Measurements from ENCODE around the gene DSG3. TPM values are rescaled to one million over a fixed set of nuclear protein-coding genes. Genes with fewer than 3 reads are reported as not detected.
A peak's percentile ranks its signal among the peaks of the same experiment; 100 is the strongest.

The DSG3 gene
- total RNA-seq, 2 donors from 2014 or later, result 1.3 to 2.3 TPM

DNA sequence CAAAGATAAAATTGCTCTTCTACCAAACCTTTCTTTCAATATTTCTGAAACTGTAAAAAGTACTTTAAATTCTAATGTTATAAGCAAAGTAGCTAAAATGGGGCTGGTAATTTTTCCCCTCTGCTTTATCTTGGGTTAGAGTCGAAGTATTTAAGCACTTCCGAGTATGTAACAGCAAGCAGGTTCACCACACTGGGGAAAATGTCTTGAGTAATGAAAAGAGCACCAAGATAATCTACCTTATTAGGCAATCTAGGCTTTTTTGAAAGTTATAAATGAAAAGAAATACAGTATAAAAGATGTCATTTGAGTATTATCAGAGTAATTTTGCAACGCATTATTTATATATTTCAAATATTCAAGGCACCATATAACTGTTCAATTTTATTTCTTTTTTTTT lies 687 bp upstream of the DSG3 start:
- no peak overlapping the region for H3K27ac ChIP-seq
- H3K4me1 ChIP-seq (replicated peaks), result no peaks in the 10 kb centered on the region
- H3K36me3 ChIP-seq, result no peaks in the 10 kb centered on the region
- WGBS, result 94% methylated on average over 3 of the region's 3 CpGs
- intact Hi-C loops (cut with DNase I), result loop anchor here (10.0 kb wide), 1 partner anchor 48 kb away; the partner anchor contains the start of gene DSG2
- H3K27me3 ChIP-seq (replicated peaks; ENCODE audit: insufficient read depth), result no peaks in the 10 kb centered on the region
- H3K4me3 ChIP-seq, result no peak overlapping the region
- no peak for DNase-seq (ENCODE audit: low spot score)
- H3K9me3 ChIP-seq, result no peaks in the 10 kb centered on the region
- TF ChIP-seq, protein P1, sequence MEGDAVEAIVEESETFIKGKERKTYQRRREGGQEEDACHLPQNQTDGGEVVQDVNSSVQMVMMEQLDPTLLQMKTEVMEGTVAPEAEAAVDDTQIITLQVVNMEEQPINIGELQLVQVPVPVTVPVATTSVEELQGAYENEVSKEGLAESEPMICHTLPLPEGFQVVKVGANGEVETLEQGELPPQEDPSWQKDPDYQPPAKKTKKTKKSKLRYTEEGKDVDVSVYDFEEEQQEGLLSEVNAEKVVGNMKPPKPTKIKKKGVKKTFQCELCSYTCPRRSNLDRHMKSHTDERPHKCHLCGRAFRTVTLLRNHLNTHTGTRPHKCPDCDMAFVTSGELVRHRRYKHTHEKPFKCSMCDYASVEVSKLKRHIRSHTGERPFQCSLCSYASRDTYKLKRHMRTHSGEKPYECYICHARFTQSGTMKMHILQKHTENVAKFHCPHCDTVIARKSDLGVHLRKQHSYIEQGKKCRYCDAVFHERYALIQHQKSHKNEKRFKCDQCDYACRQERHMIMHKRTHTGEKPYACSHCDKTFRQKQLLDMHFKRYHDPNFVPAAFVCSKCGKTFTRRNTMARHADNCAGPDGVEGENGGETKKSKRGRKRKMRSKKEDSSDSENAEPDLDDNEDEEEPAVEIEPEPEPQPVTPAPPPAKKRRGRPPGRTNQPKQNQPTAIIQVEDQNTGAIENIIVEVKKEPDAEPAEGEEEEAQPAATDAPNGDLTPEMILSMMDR (IDR thresholded peaks at IDR 0.05), result no peak
- no peak for TF ChIP-seq POLR2A (IDR thresholded peaks at IDR 0.05)
- TF ChIP-seq POLR2AphosphoS5 (IDR thresholded peaks at IDR 0.05), result no peak

DNA sequence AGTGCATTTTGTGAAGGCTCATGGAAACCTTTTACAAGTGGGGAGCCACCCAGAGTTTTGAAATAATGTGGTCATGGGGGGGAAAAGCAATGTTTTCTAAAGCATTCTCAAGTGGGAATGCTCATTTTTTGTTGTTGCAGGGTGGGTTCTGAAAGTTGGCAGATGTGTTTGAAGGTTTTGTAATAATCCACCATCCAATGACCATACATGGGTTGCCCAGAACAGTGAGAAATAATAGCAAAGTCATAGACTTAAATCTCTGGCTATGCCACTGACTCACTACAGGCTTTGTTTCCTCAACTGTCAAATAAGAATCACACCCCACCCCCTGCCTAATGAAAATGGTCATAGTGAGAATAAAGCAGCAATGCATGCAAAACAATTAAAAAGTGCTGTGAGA lies 2.9 kb downstream of the DSG3 start:
- H3K9me3 ChIP-seq, result no peaks in the 10 kb centered on the region
- H3K36me3 ChIP-seq, result no peaks in the 10 kb centered on the region
- no peak for DNase-seq (ENCODE audit: low spot score)
- H3K27me3 ChIP-seq (replicated peaks; ENCODE audit: insufficient read depth), result no peaks in the 10 kb centered on the region
- intact Hi-C loops (cut with DNase I), result no loop called here
- TF ChIP-seq, protein P1 (IDR thresholded peaks at IDR 0.05), result no peak
- TF ChIP-seq POLR2AphosphoS5 (IDR thresholded peaks at IDR 0.05), result no peak
- TF ChIP-seq POLR2A (IDR thresholded peaks at IDR 0.05), result no peak
- no peaks in the 10 kb centered on the region for H3K4me1 ChIP-seq (replicated peaks)
- H3K4me3 ChIP-seq, result no peak overlapping the region
- no peak overlapping the region for H3K27ac ChIP-seq

DNA sequence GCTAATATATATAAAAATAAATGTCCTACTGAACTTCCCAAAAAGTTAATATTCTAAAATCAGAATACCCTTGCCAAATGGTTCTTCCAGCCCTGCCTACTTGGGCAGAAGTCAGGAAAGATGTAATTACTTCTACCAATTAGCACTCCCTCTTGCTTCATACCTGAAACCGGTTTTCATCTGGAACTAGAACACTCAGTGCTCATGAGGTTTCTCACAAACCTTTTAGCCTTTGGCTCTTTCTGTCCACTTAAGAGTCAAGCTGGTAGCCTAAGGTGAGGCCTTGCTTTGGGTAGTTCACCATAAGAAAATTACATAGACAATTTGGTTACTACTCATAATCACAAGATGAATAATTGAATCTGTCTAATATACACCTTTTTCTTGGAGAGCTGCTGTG lies 4.1 kb downstream of the DSG3 start:
- intact Hi-C loops (cut with DNase I), result no loop called here
- H3K27me3 ChIP-seq (replicated peaks; ENCODE audit: insufficient read depth), result no peaks in the 10 kb centered on the region
- no peak overlapping the region for H3K4me3 ChIP-seq
- no peaks in the 10 kb centered on the region for H3K36me3 ChIP-seq
- DNase-seq (ENCODE audit: low spot score), result no peak
- H3K9me3 ChIP-seq, result no peaks in the 10 kb centered on the region
- H3K4me1 ChIP-seq (replicated peaks), result no peaks in the 10 kb centered on the region
- 66% methylated on average over 1 of the region's 1 CpG for WGBS
- H3K27ac ChIP-seq, result no peak overlapping the region
- TF ChIP-seq POLR2AphosphoS5 (IDR thresholded peaks at IDR 0.05) (no peak), POLR2A (IDR thresholded peaks at IDR 0.05) (no peak)
- TF ChIP-seq, protein P1 (IDR thresholded peaks at IDR 0.05), result no peak

DNA sequence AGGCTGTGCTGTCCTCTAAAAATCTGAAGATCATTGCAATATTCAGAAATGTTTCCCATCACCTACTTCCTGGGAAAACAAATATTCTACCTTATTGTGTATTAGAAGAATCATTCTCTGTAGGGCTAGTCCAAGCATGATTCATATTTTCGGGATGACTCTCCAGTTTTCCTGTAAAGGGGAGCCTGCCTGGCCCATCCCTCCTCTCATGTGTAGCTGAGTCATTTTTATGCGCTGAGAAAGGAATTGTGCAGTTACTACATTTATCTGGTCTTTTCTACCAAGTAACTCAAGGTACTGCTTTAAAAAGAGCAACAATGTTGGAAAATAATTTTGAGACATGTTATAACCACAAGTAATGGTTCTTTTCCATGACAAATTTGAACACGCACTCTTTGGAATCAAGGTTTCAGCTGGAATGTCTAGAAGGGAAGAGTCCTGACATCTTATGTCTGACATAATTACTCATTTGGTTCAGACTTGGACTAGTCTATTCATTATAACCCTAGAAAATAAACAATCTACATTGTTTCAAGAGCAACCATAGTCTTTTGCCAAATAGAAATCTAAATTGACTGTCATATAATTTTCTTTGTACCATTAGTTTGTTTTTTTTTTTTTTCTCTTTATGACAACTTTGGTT lies 6.6 kb downstream of the DSG3 start:
- Histone ChIP-seq H3K4me3 (no peak overlapping the region), H3K36me3 (no peaks in the 10 kb centered on the region), H3K27me3 (replicated peaks; ENCODE audit: insufficient read depth) (no peaks in the 10 kb centered on the region), H3K27ac (no peak overlapping the region), H3K4me1 (replicated peaks) (no peaks in the 10 kb centered on the region), H3K9me3 (no peaks in the 10 kb centered on the region)
- intact Hi-C loops (cut with DNase I), result no loop called here
- TF ChIP-seq, protein P1 (IDR thresholded peaks at IDR 0.05), result no peak
- no peak for TF ChIP-seq POLR2A (IDR thresholded peaks at IDR 0.05)
- TF ChIP-seq POLR2AphosphoS5 (IDR thresholded peaks at IDR 0.05), result peak; percentile 33
- 65% methylated on average over 3 of the region's 3 CpGs for WGBS
- peak; percentile 31 for DNase-seq (ENCODE audit: low spot score)

DNA sequence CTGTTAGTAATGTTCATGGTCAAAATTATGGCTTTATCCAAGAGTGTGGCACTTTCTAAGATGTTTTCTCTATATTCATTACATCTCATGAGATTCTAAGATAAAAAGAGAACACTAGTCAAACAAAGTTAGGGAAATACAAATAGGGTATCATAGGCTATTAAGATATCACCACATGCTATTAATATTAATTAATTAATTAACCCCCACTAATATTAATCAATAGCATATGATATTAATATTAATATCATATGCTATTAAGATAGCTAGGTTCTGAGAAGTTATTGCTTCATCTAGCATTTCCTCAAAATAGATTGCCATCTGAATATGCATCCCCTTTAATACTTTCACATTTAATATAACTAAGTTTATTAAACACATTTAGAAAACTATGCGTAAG lies 22.1 kb downstream of the DSG3 start:
- Histone ChIP-seq H3K4me1 (replicated peaks) (no peaks in the 10 kb centered on the region), H3K4me3 (no peak overlapping the region), H3K27me3 (replicated peaks; ENCODE audit: insufficient read depth) (no peaks in the 10 kb centered on the region), H3K27ac (no peak overlapping the region), H3K9me3 (no peaks in the 10 kb centered on the region), H3K36me3 (no peaks in the 10 kb centered on the region)
- DNase-seq (ENCODE audit: low spot score), result no peak
- intact Hi-C loops (cut with DNase I), result loop anchor here (10.0 kb wide), 1 partner anchor 55 kb away; no protein-coding TSS in a partner anchor
- TF ChIP-seq POLR2A (IDR thresholded peaks at IDR 0.05), result no peak
- TF ChIP-seq, protein P1 (IDR thresholded peaks at IDR 0.05), result no peak
- TF ChIP-seq POLR2AphosphoS5 (IDR thresholded peaks at IDR 0.05), result no peak
- 97% methylated on average over 1 of the region's 1 CpG for WGBS
